B cell (primary cell): ENCODE measurements around the gene DNAI2. TPM values are rescaled to one million over a fixed set of nuclear protein-coding genes. Genes with fewer than 3 reads are reported as not detected.

ENCODE experiments used
- ATAC-seq: fragments of 200-7000 bp; cut with Tn5 transposase; one replicate; pipeline ENCODE4 v1.10.0; 2021; ENCODE audit warnings: low read depth, mild to moderate bottlenecking, moderate number of reproducible peaks, moderate library complexity
- CTCF ChIA-PET: fragments of 350-600 bp; sonication (Branson Sonifier 250); formaldehyde crosslinking; loops from one replicate; lab custom pipeline; 2021; ENCODE audit warnings: antibody characterized with exemption, inconsistent platforms; lab: Charles Lee
- POLR2A ChIA-PET: fragments of 350-600 bp; sonication (Branson Sonifier 250); formaldehyde crosslinking; loops from one replicate; lab custom pipeline; 2021; ENCODE audit warnings: antibody characterized with exemption; lab: Charles Lee
- DNase-seq: peaks from one replicate; pipeline ENCODE4 v3.0.0; 2013
- H2AFZ ChIP-seq: 2 replicates; pipeline ENCODE4 v1.6.1; 2012; ENCODE audit warnings: mild to moderate bottlenecking, low read depth, low read length; ENCODE audit not compliant: insufficient read depth, poor library complexity, severe bottlenecking
- H3K27ac ChIP-seq, 2 donors: 1 replicate in 1 of 2; 2 replicates in 1 of 2; pipeline ENCODE4 v1.5.1; 2012 to 2013; ENCODE audit warnings: low read length in 2 of 2, mild to moderate bottlenecking in 2 of 2, moderate library complexity in 1 of 2
- H3K27me3 ChIP-seq, 4 experiments: fragments of 200-600 bp in 1 of 4; sonication (generic) in 1 of 4; replicated peaks in 1 of 4; 1 replicate in 2 of 4; 2 replicates in 2 of 4; pipeline versions ENCODE4 v1.6.1 to v1.7.0; 2013 to 2016; ENCODE audit warnings: low read length in 3 of 4, mild to moderate bottlenecking in 2 of 4, mixed read lengths in 1 of 4, moderate library complexity in 1 of 4; ENCODE audit not compliant: insufficient read depth in 4 of 4, control insufficient read depth in 3 of 4; ENCODE audit errors: control extremely low read depth in 1 of 4
- H3K36me3 ChIP-seq, 2 experiments: replicated peaks in 1 of 2; 1 replicate in 1 of 2; 2 replicates in 1 of 2; pipeline versions ENCODE4 v1.6.1 to v1.7.1; 2013; ENCODE audit warnings: low read length in 1 of 2; ENCODE audit not compliant: insufficient read depth in 2 of 2, control insufficient read depth in 1 of 2; ENCODE audit errors: control extremely low read depth in 1 of 2, extremely low read depth in 1 of 2
- H3K4me1 ChIP-seq, 2 donors: fragments of 200-600 bp in 1 of 2; sonication (generic) in 1 of 2; 1 replicate in 1 of 2; 2 replicates in 1 of 2; pipeline versions ENCODE4 v1.5.1 to v1.6.1; 2013 to 2017; ENCODE audit warnings: low read length in 2 of 2; ENCODE audit not compliant: control insufficient read depth in 2 of 2, insufficient read depth in 2 of 2
- H3K4me2 ChIP-seq: replicated peaks from 2 replicates; pipeline ENCODE3; 2012; ENCODE audit warnings: mild to moderate bottlenecking, low read depth, low read length; ENCODE audit not compliant: poor library complexity, severe bottlenecking
- H3K4me3 ChIP-seq, 5 experiments: fragments of 200-600 bp in 1 of 5; sonication (generic) in 1 of 5; 1 replicate in 3 of 5; 2 replicates in 2 of 5; pipeline versions ENCODE4 v1.5.1 to v1.7.0; 2011 to 2016; ENCODE audit warnings: low read length in 4 of 5, mild to moderate bottlenecking in 4 of 5, low read depth in 2 of 5, control low read depth in 1 of 5, moderate library complexity in 1 of 5; ENCODE audit not compliant: insufficient read depth in 1 of 5; ENCODE audit errors: control extremely low read depth in 1 of 5, extremely low read depth in 1 of 5
- H3K79me2 ChIP-seq: fragments of 200-600 bp; sonication (generic); one replicate; pipeline ENCODE4 v1.6.0; 2016; ENCODE audit warnings: low read length; ENCODE audit not compliant: control insufficient read depth, insufficient read depth
- H3K9ac ChIP-seq: fragments of 200-600 bp; sonication (generic); 2 replicates; pipeline ENCODE4 v1.6.1; 2017; ENCODE audit warnings: mild to moderate bottlenecking, low read length, moderate library complexity
- H3K9me3 ChIP-seq, 3 donors: one replicate each; pipeline versions ENCODE4 v1.6.1 to v1.7.1; 2013; ENCODE audit warnings: low read length in 2 of 3; ENCODE audit not compliant: control insufficient read depth in 2 of 3, insufficient read depth in 1 of 3; ENCODE audit errors: control extremely low read depth in 1 of 3
- H4K20me1 ChIP-seq: 2 replicates; pipeline ENCODE4 v1.6.0; 2012; ENCODE audit warnings: mild to moderate bottlenecking, low read length; ENCODE audit not compliant: insufficient read depth, control insufficient read depth, poor library complexity, severe bottlenecking
- H3K27ac Mint-ChIP-seq: one replicate; pipeline ENCODE4 v1.8.0; 2021; ENCODE audit warnings: mixed read lengths
- H3K27me3 Mint-ChIP-seq: one replicate; pipeline ENCODE4 v1.8.0; 2021; ENCODE audit warnings: mixed read lengths
- H3K4me1 Mint-ChIP-seq: one replicate; pipeline ENCODE4 v1.8.0; 2021; ENCODE audit warnings: mixed read lengths
- H3K4me3 Mint-ChIP-seq: one replicate; pipeline ENCODE4 v1.8.0; 2021; ENCODE audit warnings: mixed read lengths
- H3K9me3 Mint-ChIP-seq: one replicate; pipeline ENCODE4 v1.8.0; 2022; ENCODE audit warnings: mixed read lengths; ENCODE audit not compliant: insufficient read depth
- EZH2 ChIP-seq: IDR thresholded peaks from 2 replicates; pipeline ENCODE4 v1.6.1; 2012; ENCODE audit warnings: borderline replicate concordance, low read depth, mild to moderate bottlenecking, moderate library complexity, low read length; ENCODE audit not compliant: insufficient read depth, poor library complexity, severe bottlenecking
- WGBS: methylation state at CpG from one replicate; pipeline ENCODE4 v1.1.5; 2013; ENCODE audit warnings: missing lambda C conversion rate; ENCODE audit not compliant: insufficient coverage; 5-methylcytosine and 5-hydroxymethylcytosine counted together
- intact Hi-C: fragments of 100-400 bp; cut with micrococcal nuclease; formaldehyde crosslinking; loops from one replicate; pipeline ENCODE4 v1.10.0; 2022
- polyA plus RNA-seq: library from polyadenylated mRNA; depleted of rRNA; stranded (reverse); fragments of >200 nt; gene quantifications from 2 replicates; pipeline ENCODE4 v1.2.3, GENCODE V29; 2012
- total RNA-seq, 2 donors: library from RNA; stranded (reverse); fragments of 120-200 nt in 1 of 2; gene quantifications; 1 replicate in 1 of 2; 2 replicates in 1 of 2; pipeline versions ENCODE4 v1.2.3 to v1.2.4, GENCODE V29; 2013 to 2022
- TF ChIP-seq, protein P1 (sequence below): fragments of 200-600 bp; IDR thresholded peaks from one replicate; pipeline ENCODE4 v1.8.0; 2022; ENCODE audit warnings: antibody characterized with exemption, mild to moderate bottlenecking

Gene DNAI2
- total and polyA plus RNA-seq, 2 donors (not counting 1 experiment from before 2014, with no cell fraction given) = not detected

DNA sequence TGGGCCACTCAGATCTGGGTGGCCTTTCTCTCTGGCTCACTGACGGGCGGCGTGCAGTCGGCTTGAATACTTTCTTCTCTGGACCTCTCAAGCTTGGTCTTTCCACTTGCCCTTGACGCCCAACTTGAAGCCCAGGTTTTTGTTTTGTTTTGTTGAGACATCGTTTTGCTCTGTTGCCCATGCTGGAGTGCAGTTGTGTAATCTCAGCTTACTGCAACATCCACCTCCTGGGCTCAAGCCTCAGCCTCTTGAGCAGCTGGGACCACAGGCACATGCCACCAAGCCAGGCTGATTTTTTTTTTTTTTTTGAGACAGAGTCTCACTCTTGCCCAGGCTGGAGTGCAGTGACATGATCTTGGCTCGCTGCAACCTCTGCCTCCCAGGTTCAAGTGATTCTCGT is 29.3 kb downstream of the DNAI2 start:
- no peaks in the 10 kb centered on the region for H3K4me1 Mint-ChIP-seq
- ChIA-PET CTCF (no interaction called here), POLR2A (no interaction called here)
- H3K27ac Mint-ChIP-seq = no peak overlapping the region
- 100% methylated on average over 1 of the region's 8 CpGs for WGBS
- TF ChIP-seq, protein P1, sequence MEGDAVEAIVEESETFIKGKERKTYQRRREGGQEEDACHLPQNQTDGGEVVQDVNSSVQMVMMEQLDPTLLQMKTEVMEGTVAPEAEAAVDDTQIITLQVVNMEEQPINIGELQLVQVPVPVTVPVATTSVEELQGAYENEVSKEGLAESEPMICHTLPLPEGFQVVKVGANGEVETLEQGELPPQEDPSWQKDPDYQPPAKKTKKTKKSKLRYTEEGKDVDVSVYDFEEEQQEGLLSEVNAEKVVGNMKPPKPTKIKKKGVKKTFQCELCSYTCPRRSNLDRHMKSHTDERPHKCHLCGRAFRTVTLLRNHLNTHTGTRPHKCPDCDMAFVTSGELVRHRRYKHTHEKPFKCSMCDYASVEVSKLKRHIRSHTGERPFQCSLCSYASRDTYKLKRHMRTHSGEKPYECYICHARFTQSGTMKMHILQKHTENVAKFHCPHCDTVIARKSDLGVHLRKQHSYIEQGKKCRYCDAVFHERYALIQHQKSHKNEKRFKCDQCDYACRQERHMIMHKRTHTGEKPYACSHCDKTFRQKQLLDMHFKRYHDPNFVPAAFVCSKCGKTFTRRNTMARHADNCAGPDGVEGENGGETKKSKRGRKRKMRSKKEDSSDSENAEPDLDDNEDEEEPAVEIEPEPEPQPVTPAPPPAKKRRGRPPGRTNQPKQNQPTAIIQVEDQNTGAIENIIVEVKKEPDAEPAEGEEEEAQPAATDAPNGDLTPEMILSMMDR = no peak
- no peak for TF ChIP-seq EZH2
- H3K9me3 Mint-ChIP-seq = no peaks in the 10 kb centered on the region
- Histone ChIP-seq H3K4me3 (no peak overlapping the region), H3K27ac (no peak overlapping the region), H2AFZ (no peak overlapping the region), H3K9me3 (peaks cover 0 to 10% (median 0%) of the 10 kb centered on the region in 3 donors), H3K4me2 (no peak overlapping the region), H3K4me1 (no peaks in the 10 kb centered on the region), H4K20me1 (no peaks in the 10 kb centered on the region), H3K79me2 (no peaks in the 10 kb centered on the region), H3K9ac (no peak overlapping the region), H3K36me3 (no peaks in the 10 kb centered on the region), H3K27me3 (peaks cover 0 to 7% (median 2%) of the 10 kb centered on the region in 4 experiments)
- intact Hi-C loops = no loop called here
- DNase-seq (no peak), ATAC-seq (no peak)
- H3K27me3 Mint-ChIP-seq = peaks cover 8% of the 10 kb centered on the region
- H3K4me3 Mint-ChIP-seq = no peak overlapping the region

DNA sequence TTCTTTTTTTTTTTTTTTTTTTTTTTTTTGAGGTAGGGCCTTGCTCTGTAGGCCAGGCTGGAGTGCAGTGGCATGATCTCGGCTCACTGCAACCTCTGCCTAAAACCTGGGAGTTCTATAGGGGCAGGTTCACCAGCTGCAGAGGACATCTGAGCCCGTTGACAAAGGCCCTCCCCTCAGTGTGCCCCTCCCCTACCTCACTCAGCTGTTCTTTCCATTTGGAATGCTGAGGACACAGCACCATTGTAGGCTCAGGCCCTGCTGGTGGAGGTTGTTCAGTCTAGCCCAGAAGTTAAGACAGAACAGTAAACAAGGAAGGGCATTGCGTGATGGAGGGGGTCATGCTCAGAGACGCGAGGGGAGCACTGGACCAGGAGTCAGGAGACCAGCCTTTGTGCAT is 30.1 kb downstream of the DNAI2 start:
- no peak overlapping the region for H3K27ac ChIP-seq
- 97% methylated on average over 4 of the region's 5 CpGs for WGBS
- H3K9me3 Mint-ChIP-seq = no peaks in the 10 kb centered on the region
- no peak for TF ChIP-seq EZH2
- TF ChIP-seq, protein P1 = no peak
- H3K27ac Mint-ChIP-seq = no peak overlapping the region
- no peak overlapping the region for H3K9ac ChIP-seq
- H3K9me3 ChIP-seq = peaks cover 0 to 10% (median 0%) of the 10 kb centered on the region in 3 donors
- no peaks in the 10 kb centered on the region for H4K20me1 ChIP-seq
- H3K27me3 Mint-ChIP-seq = peaks cover 9% of the 10 kb centered on the region
- H2AFZ ChIP-seq = no peak overlapping the region
- POLR2A ChIA-PET = no interaction called here
- CTCF ChIA-PET = no interaction called here
- H3K79me2 ChIP-seq = no peaks in the 10 kb centered on the region
- H3K36me3 ChIP-seq = no peaks in the 10 kb centered on the region
- H3K4me3 Mint-ChIP-seq = no peak overlapping the region
- no peaks in the 10 kb centered on the region for H3K4me1 ChIP-seq
- no peaks in the 10 kb centered on the region for H3K4me1 Mint-ChIP-seq
- no peak overlapping the region for H3K4me2 ChIP-seq
- DNase-seq (no peak), ATAC-seq (no peak)
- intact Hi-C loops = no loop called here
- peaks cover 0 to 7% (median under 1%) of the 10 kb centered on the region in 4 experiments for H3K27me3 ChIP-seq
- no peak overlapping the region for H3K4me3 ChIP-seq
